ENCODE measurements around the gene RAB40C. TPM values are rescaled to one million over a fixed set of nuclear protein-coding genes. Genes with fewer than 3 reads are reported as not detected.

Gene RAB40C
- total RNA-seq, 6 donors from 2014 or later = 40.5 to 101 (median 61.5) TPM

- Histone ChIP-seq H3K27me3 (no peaks in the 10 kb centered on the region), H3K9me3 (no peaks in the 10 kb centered on the region), H3K4me3 (peak overlapping the region in 3 of 4 donors; percentile 69 to 96 (median 93)), H3K4me1 (peaks cover 44 to 71% (median 68%) of the 10 kb centered on the region in 4 donors), H3K36me3 (peaks cover 0 to 13% (median 6%) of the 10 kb centered on the region in 4 donors), H3K27ac (peak overlapping the region; percentile 85 to 91 (median 87))
- TF ChIP-seq CTCF (IDR thresholded peaks at IDR 0.05) = peak in 4 of 6 experiments; percentile 24 to 63 (median 44)
- peak in 1 of 4 donors; percentile 59 for TF ChIP-seq POLR2A (IDR thresholded peaks at IDR 0.05)
- TF ChIP-seq POLR2AphosphoS5 (IDR thresholded peaks at IDR 0.05) = peak; percentile 61 to 77
- TF ChIP-seq EP300 (IDR thresholded peaks at IDR 0.05) = peak in 1 of 4 donors; percentile 54
- DNase-seq (peak; percentile 82 to 92), ATAC-seq (ENCODE audit: low FRiP score in 2 of 2) (peak in 1 of 2 donors; percentile 40)
- WGBS, 2 donors = 39 to 41% methylated on average over 5 to 24 of the region's 24 CpGs
Observed at GRCh38 chr16:592518-593306, 2.8 kb downstream of the RAB40C start.

- DNase-seq (peak in 1 of 2 donors; percentile 86), ATAC-seq (ENCODE audit: low FRiP score in 2 of 2) (peak in 1 of 2 donors; percentile 20)
- WGBS, 2 donors = 60 to 75% methylated on average over 9 of the region's 9 CpGs
- TF ChIP-seq CTCF (IDR thresholded peaks at IDR 0.05) (no peak), POLR2AphosphoS5 (IDR thresholded peaks at IDR 0.05) (peak in 1 of 2 donors; percentile 41)
- H3K4me1 ChIP-seq = peaks cover 37 to 64% (median 61%) of the 10 kb centered on the region in 4 donors
- no peak overlapping the region for H3K4me3 ChIP-seq
- H3K9me3 ChIP-seq = no peaks in the 10 kb centered on the region
- H3K27me3 ChIP-seq = no peaks in the 10 kb centered on the region
- peak overlapping the region; percentile 85 to 91 (median 87) for H3K27ac ChIP-seq
- peaks cover 0 to 13% (median 6%) of the 10 kb centered on the region in 4 donors for H3K36me3 ChIP-seq
Observed at GRCh38 chr16:593406-593805, 3.5 kb downstream of the RAB40C start.

GRCh38 chr16:593807-594206, 3.9 kb downstream of the RAB40C start:
- H3K27me3 ChIP-seq = no peaks in the 10 kb centered on the region
- peaks cover 0 to 16% (median 8%) of the 10 kb centered on the region in 4 donors for H3K36me3 ChIP-seq
- H3K4me1 ChIP-seq = peaks cover 37 to 61% (median 58%) of the 10 kb centered on the region in 4 donors
- no peak overlapping the region for H3K4me3 ChIP-seq
- no peaks in the 10 kb centered on the region for H3K9me3 ChIP-seq
- no peak for TF ChIP-seq POLR2A (IDR thresholded peaks at IDR 0.05)
- TF ChIP-seq POLR2AphosphoS5 (IDR thresholded peaks at IDR 0.05) = no peak
- no peak for TF ChIP-seq EP300 (IDR thresholded peaks at IDR 0.05)
- peak in 1 of 6 experiments; percentile 25 for TF ChIP-seq CTCF (IDR thresholded peaks at IDR 0.05)
- WGBS, 2 donors = 73 to 90% methylated on average over 2 to 15 of the region's 16 CpGs
- DNase-seq = no peak
- H3K27ac ChIP-seq = peak overlapping the region; percentile 85 to 91 (median 87)
- no peak for ATAC-seq (ENCODE audit: low FRiP score in 2 of 2)

- H3K9me3 ChIP-seq = no peaks in the 10 kb centered on the region
- H3K4me3 ChIP-seq = no peak overlapping the region
- TF ChIP-seq CTCF (IDR thresholded peaks at IDR 0.05) (no peak), POLR2A (IDR thresholded peaks at IDR 0.05) (no peak), EP300 (IDR thresholded peaks at IDR 0.05) (no peak), POLR2AphosphoS5 (IDR thresholded peaks at IDR 0.05) (no peak)
- peaks cover 4 to 25% (median 13%) of the 10 kb centered on the region in 4 donors for H3K36me3 ChIP-seq
- peak overlapping the region in 2 of 4 donors; percentile 26 to 91 for H3K27ac ChIP-seq
- DNase-seq (no peak), ATAC-seq (ENCODE audit: low FRiP score in 2 of 2) (no peak)
- H3K27me3 ChIP-seq = no peaks in the 10 kb centered on the region
- peaks cover 37 to 61% (median 58%) of the 10 kb centered on the region in 4 donors for H3K4me1 ChIP-seq
- WGBS, 2 donors = 90 to 91% methylated on average over 10 to 14 of the region's 18 CpGs
Observed at GRCh38 chr16:595094-595528, 5.2 kb downstream of the RAB40C start.
